GM08714 (cell line): ENCODE data around the gene TAF1D.
"Not testable (repeated sequence)": the region's sequence is repeated elsewhere in the genome, so short reads cannot be mapped to it uniquely, and the experiment has no call there.

Experiments
- H3K4me3 ChIP-seq: fragments of 200-500 bp; sonication (Bioruptor generic); 2 replicates; pipeline ENCODE4 v1.5.1; 2014; ENCODE audit warnings: mild to moderate bottlenecking, low read length, inconsistent platforms
- ZNF274 ChIP-seq: IDR thresholded peaks from 2 replicates; pipeline ENCODE4 v1.6.1; 2012; ENCODE audit warnings: mild to moderate bottlenecking, low read depth, low read length

The TAF1D gene, protein sequence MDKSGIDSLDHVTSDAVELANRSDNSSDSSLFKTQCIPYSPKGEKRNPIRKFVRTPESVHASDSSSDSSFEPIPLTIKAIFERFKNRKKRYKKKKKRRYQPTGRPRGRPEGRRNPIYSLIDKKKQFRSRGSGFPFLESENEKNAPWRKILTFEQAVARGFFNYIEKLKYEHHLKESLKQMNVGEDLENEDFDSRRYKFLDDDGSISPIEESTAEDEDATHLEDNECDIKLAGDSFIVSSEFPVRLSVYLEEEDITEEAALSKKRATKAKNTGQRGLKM

DNA sequence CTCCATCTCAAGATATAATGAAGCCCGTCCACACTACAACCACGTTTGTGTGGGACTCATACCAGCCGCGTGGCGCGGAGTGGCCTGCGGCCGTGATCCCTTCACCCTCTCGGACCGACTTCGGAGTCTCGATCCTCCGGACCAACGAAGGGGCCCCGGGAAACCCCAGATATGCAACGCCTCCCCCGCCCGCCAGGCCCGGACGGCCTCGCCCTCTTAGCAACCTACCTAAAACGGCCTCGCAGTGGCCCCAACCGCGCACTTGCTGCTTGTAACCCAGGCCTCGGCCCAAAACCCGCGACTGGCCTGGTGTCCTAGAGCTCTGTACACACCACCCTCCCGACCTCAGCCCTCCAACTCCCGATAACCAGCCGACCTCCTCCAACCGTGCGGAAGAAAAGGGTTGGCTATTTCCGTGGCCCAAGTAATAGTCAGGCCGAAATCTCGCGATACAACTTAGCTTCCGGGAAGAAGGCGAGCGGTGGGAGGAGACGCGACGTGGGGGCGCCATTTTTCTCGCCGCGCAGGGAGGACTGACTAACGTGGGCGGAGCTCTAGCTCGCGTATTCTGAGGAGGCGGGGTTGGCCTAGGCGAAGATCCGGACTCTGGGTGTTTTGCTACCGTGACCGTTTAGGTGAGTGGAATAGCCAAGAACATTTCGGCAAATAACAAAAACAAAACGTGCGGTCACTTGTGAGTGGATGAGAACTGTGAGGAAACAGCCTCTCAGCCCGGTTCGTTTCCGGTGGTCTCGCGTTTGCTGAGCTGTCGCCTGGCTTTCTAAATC is at the start of gene TAF1D, which contains the start of gene C11orf54:
TSS of gene TAF1D (minus strand) at position 402 of the 788 bp plus-strand sequence. CDS start 2,191 bp downstream, outside the sequence.
TSS of gene C11orf54 (plus strand) at position 579 of the 788 bp plus-strand sequence. CDS start 5,722 bp downstream, outside the sequence.
- peak within 1 kb of the TSS; percentile 89 for H3K4me3 ChIP-seq
- no peak for TF ChIP-seq ZNF274

DNA sequence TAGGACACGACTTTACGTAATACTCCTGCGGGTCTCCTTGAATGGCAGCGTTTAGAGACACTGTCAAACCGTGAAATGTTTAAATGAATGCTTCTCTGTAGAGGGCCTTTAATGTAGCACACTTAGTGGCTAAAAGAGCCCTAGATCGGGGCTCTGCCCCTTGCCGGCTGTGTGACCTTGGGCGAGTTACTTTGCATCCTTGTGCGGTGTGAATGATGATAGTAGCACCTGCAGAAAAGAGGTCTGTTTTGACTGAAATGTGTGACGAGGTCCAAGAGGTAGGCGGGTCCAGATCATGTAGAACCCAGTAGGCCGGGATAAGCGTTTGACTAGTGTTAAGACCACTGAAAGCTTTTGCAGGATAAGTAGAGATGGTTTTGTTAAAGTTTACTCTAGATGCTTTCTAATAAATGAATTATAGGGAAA is 43.7 kb upstream of the TAF1D start:
- peak overlapping the region; percentile 96 for H3K4me3 ChIP-seq
- no peak for TF ChIP-seq ZNF274

DNA sequence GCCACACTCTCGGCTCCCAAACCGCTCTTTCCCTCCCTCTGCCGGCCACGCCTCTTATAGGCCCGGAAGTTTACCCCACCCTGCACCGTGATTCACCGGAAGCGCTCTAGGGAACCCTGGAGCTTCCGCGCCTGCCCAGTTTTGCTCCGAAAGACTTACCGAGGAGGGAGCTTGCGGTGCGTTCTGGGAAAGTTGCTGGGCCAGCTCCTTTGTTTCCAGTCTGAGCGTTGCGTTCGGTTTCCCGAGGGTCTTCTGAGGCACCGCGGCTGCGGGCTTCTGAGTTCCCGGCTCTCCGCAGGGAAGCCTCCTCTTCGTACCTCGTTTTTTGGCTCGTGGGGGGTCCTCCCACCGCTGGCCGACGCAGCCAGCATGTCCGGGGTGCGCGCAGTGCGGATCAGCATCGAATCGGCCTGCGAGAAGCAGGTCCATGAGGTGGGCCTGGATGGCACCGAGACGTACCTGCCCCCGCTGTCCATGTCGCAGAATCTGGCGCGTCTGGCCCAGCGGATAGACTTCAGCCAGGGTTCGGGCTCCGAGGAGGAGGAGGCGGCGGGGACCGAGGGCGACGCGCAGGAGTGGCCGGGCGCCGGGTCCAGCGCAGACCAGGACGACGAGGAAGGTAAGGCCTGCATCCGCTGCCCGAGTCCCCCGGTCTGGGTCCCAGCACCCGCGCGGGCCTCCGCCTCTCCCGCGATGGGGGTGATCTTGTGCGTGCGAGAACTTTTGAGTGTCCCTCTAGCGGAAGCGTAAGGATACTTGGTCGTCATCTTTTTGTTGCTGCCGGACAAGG is 43.0 kb upstream of the TAF1D start, which contains the start of gene MED17:
TSS of gene MED17 (plus strand) at position 138 of the 790 bp plus-strand sequence. CDS start at position 370, 232 bp downstream.
- peak within 1 kb of the TSS; percentile 96 for H3K4me3 ChIP-seq
- no peak for TF ChIP-seq ZNF274

DNA sequence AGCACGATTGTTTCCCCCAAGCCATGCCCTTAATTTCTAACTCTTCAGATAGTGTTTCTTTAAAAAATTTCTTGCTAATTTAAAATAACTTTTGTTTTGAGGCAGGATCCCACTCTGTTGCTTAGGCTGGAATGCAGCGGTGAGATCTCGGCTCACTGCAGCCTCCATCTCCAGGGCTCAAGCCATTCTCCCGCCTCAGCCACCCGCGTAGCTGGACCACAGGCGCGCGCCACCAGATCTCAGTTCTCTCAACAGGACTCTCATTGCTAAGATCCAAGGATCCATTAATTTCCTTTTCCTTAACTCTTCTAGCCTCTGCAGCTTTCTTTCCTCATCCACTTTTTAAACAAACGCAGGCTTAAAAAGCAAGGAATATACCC is 42.5 kb upstream of the TAF1D start:
- peak overlapping the region; percentile 96 for H3K4me3 ChIP-seq
- no peak for TF ChIP-seq ZNF274

DNA sequence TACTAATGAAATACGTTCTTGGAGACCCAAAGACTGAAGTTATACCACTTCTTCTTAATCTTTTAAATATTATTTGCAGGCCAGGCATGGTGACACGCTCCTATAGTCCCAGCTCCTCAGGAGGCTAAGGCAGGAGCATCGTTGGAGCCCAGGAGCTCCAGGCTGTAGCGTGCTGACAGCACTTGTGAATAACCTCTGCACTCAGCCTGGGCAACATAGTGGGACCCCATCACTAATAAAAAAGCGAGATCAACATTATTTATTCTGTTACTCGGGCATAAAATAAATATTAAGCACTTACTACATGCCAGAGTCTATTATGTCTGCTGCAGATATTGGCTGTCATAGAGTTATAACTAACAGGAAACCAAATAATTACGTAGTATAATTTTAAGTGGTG is 42.1 kb upstream of the TAF1D start:
- peak overlapping the region; percentile 96 for H3K4me3 ChIP-seq
- TF ChIP-seq ZNF274, result no peak

DNA sequence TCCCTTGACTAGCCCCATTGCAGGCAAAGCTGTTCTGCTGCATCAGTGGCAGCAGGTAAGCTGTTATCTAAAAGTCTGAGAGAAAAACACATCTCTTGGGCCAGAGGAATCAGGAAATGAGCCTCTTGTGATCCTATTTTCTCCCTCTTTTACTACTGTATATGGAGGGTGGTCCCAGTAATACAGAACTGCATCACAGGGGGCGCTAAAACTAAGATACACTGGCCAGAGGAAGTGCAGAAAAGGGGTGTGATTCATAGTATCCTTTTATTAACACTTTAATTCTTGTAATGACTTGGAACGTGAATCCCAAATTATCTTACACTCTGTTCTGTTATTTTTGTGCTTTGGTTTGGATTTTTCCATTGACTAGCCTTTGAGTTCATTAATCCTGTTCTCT is 34.0 kb upstream of the TAF1D start:
- no peak for TF ChIP-seq ZNF274
- H3K4me3 ChIP-seq, result no peak overlapping the region

DNA sequence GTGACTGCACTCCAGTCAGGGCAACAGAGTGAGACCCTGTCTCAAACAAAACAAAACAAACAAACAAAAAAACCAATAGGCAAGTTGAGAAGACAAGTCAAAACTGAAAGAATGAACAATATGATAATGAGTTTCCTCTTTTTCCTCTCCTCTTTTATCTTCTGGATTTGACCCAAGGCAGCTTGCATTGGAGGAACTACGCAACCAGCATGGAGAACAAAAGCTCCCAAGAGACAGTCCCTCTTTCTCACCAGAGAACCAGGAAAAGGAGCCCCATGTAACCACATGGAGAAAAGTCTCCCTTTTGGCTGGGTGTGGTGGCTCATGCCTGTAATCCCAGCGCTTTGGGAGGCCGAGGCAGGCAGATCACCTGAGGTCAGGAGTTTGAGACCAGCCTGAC is 33.3 kb upstream of the TAF1D start:
- not testable (repeated sequence) for H3K4me3 ChIP-seq

DNA sequence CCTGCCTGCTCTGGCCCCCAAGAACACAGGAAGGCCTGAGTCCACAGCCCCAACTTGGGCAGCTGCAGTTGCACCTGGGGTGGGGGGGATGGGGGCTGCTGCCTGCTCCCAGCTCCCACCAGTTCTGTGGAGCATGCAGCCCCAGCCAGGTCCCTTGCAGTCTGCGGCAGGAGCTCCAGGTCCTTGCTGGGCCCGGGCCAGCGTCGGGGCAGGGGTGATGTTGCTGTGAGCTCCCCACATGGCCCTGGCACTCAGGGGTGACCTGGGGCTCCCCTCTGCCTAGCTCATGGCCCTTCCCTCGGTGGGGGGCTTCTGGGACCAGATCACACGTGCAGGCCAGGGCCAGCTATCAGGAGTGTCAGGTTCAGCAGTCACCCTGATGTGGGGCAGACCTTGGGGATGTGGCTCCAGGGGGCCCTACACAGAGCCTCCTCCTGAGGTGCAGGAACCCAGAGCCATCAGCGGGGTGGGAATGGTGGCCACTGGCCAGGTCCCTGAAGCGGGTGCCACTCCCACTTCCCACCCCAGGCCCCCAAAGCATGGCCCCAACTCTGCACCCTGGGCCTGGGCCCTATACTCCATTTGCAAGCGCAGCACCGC is 32.4 kb upstream of the TAF1D start:
- no peak for TF ChIP-seq ZNF274

DNA sequence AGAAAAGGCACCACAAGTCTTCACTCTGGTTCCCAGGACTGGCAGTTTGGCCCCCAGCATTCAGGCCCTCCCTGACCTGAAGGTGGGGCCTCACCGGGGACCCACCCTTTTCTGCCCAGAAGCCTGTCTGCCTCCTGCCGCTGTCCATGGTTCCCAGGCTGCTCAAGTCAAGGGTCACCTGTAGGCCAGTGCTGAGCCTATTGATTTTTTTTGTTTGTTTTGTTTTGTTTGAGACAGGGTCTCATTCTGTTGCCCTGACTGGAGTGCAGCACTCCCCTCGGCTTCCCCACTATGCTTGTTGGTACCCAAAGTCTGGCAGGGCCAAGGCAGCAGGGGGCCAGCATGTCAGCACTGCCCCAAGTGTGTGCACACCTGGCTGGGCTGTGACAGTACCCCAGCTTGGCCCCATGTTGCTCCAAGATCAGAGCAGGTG is 31.8 kb upstream of the TAF1D start:
- H3K4me3 ChIP-seq, result no peak overlapping the region
- TF ChIP-seq ZNF274, result no peak

More for the DNA sequence above, 32.4 kb upstream of the TAF1D start:
- H3K4me3 ChIP-seq, result no peak overlapping the region

DNA sequence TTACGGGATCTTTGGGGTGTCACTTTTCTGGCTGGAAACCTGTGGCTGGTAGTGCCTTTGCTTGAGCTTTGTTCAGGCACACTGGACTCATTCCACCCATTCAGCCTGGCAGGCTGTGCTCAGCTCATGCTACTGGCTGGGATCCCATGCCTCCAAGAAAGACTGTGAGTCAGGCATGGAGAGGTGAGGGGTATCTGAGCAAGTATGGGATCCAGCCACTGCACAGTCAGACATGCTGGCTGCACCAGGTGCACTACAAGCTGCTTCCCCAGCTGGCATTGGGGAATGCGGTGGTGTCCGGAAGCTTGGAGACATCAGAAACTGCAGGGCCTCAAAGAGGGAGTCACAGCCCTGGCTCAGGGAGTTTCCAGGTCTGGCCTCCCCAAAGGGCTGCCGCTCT is 30.8 kb upstream of the TAF1D start:
- TF ChIP-seq ZNF274, result no peak
- H3K4me3 ChIP-seq, result no peak overlapping the region

DNA sequence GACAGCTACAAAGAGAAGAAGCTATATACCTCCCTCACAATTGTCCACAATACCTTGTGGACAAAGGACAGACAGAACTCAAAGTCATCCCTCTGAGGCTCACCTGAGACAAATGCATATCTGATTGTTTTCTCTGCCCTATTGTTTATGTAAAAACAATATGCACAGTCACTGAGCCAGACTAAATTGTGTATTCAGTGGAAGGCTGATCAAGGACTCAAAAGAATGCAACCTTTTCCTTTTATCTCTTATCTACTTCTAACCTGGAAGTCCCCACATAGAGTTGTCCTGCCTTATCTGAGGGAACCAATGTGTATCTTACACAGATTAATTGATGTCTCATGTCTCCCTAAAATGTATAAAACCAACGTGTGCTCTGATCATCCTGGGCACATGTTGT is 28.9 kb upstream of the TAF1D start:
- no peak for TF ChIP-seq ZNF274
- no peak overlapping the region for H3K4me3 ChIP-seq

DNA sequence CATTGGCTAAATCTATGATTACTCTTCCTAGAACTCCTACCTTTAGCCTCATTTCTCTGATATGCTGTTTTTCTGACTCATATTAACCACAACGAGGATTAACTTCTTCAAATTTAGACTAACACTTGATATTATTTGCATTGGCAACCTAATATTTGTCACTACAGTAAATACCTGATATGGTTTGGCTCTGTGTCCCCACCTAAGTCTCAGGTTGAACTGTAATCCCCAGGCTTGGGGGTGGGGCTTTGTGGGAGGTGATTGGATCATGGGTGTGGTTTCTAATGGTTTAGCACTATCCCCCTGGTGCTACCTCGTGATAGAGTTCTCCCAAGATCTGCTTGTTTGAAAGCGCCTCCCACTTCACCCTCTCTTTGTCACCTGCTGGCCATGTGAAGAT is 25.7 kb upstream of the TAF1D start:
- no peak overlapping the region for H3K4me3 ChIP-seq
- no peak for TF ChIP-seq ZNF274

DNA sequence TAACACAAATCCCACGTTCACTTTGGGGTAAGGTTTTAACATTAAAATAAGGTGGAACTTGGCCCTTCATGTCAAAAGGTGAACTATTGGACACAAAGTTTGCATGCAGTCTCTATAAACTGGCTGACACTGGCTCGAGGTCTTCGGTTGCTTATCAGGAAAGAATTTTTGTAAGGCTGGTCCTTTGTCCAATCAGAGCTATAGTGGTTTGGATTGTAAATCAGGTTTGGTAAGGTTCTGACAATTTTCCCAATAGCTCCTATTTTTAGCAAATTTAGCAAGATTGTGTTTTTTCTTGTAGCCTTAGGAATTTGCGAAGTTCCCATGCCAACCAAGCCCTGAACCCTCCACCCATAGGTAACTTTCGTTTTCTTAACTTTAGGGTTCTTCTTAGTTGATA is 25.2 kb upstream of the TAF1D start:
- TF ChIP-seq ZNF274, result no peak
- H3K4me3 ChIP-seq, result no peak overlapping the region

DNA sequence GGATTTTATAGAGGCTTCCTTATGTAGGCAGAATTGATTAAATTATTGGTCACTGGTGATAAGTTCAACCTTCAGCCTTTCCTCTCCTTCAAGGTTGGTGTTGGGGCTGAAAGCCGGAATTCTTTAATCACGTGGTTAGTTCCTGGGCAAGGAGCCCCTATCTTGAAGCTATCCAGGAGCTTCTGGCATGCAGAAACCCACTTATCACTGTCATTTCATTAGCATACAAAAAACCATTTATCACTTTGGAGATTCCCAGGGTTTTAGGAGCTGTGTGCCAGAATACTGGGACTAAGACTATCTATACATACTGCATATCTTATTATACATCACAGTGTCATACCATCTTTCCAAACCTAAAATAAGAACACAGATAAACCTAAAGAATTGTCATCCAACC is 24.3 kb upstream of the TAF1D start:
- no peak for TF ChIP-seq ZNF274
- no peak overlapping the region for H3K4me3 ChIP-seq
